ENCODE results near the gene NTF3. TPM values are rescaled to one million over a fixed set of nuclear protein-coding genes. Genes with fewer than 3 reads are reported as not detected.

NTF3 gene
- total and polyA plus RNA-seq, 9 of the 15 experiments (the other 6 are each of a cell fraction or from before 2014, with no cell fraction given) = not detected

- TF ChIP-seq ID3 (CRISPR knock-in tag; IDR thresholded peaks at IDR 0.05) (no peak), ID3 (tag; IDR thresholded peaks at IDR 0.05) (no peak), ZNF24 (IDR thresholded peaks at IDR 0.05) (no peak), TARDBP (IDR thresholded peaks at IDR 0.05) (no peak), VEZF1 (CRISPR knock-in tag; IDR thresholded peaks at IDR 0.05) (no peak), ZNF778 (CRISPR knock-in tag; IDR thresholded peaks at IDR 0.05) (no peak), HDAC6 (IDR thresholded peaks at IDR 0.05; ENCODE audit: low read depth, low read length) (no peak), ZBTB17 (CRISPR knock-in tag; IDR thresholded peaks at IDR 0.05) (peak; percentile 76; the same call in 1 of the 2 replicates), SP1 (CRISPR knock-in tag; IDR thresholded peaks at IDR 0.05) (no peak), AFF1 (IDR thresholded peaks at IDR 0.05; ENCODE audit: low read depth in 1 of 2, partially characterized antibody in 2 of 2) (no peak), RBFOX2 (IDR thresholded peaks at IDR 0.05; ENCODE audit: low read depth, low read length) (no peak), ZNF639 (CRISPR knock-in tag; conservative IDR thresholded peaks at IDR 0.05 in 1 of 2, IDR thresholded peaks at IDR 0.05 in 1 of 2) (no peak), ZMIZ1 (IDR thresholded peaks at IDR 0.05; ENCODE audit: low read depth in 2 of 2, low read length in 2 of 2) (peak in 1 of 2 experiments; percentile 35; a peak in 1 of 4 replicates), ZNF12 (CRISPR knock-in tag; IDR thresholded peaks at IDR 0.05) (no peak), SAFB (IDR thresholded peaks at IDR 0.05; ENCODE audit: borderline replicate concordance, low read depth, low read length) (no peak), DDX20 (tag; IDR thresholded peaks at IDR 0.05; ENCODE audit: low read depth) (no peak)
These were observed 30.1 kb downstream of the NTF3 start (continued) for GRCh38 chr12:5461966-5462365.

All from K562 (cell line).